WTC11 (cell line): Measurements from ENCODE around the gene CHST13.

ENCODE experiments used
- ARID4B ChIP-seq: sonication (generic); formaldehyde crosslinking; IDR thresholded peaks from 2 replicates; pipeline ENCODE4 v1.8.0; 2023; ENCODE audit warnings: missing genetic modification reagents, mild to moderate bottlenecking, borderline replicate concordance
- CTCF ChIP-seq: fragments of 200-600 bp; IDR thresholded peaks from 2 replicates; pipeline ENCODE4 v1.8.0; 2022; ENCODE audit warnings: antibody characterized with exemption
- FOXP4 ChIP-seq: sonication (generic); formaldehyde crosslinking; IDR thresholded peaks from 2 replicates; pipeline ENCODE4 v1.8.0; 2022; ENCODE audit warnings: mild to moderate bottlenecking, missing genetic modification reagents
- HMGXB4 ChIP-seq: sonication (generic); formaldehyde crosslinking; IDR thresholded peaks from 2 replicates; pipeline ENCODE4 v1.8.1; 2023; ENCODE audit warnings: mild to moderate bottlenecking, moderate library complexity, missing genetic modification reagents
- NR1H2 ChIP-seq: sonication (generic); formaldehyde crosslinking; IDR thresholded peaks from 2 replicates; pipeline ENCODE4 v1.9.0; 2021; ENCODE audit warnings: mild to moderate bottlenecking, moderate library complexity, missing genetic modification reagents
- NR3C1 ChIP-seq: sonication (generic); formaldehyde crosslinking; conservative IDR thresholded peaks from 2 replicates; pipeline ENCODE4 v1.8.1; 2023; ENCODE audit warnings: low read depth, mild to moderate bottlenecking, missing genetic modification reagents

- no peak for TF ChIP-seq ARID4B
- no peak for TF ChIP-seq NR1H2 (CRISPR knock-in tag)
- TF ChIP-seq NR3C1 (CRISPR knock-in tag), result no peak
- no peak for TF ChIP-seq CTCF
- TF ChIP-seq FOXP4 (CRISPR knock-in tag), result no peak
- no peak for TF ChIP-seq HMGXB4 (CRISPR knock-in tag)
These were observed 34.5 kb downstream of the CHST13 start, which contains the start of gene C3orf22 for GRCh38 chr3:126558336-126559071.
